WI38 (cell line): ENCODE results near the gene XRCC5.
"Not testable (repeated sequence)": the region's sequence is repeated elsewhere in the genome, so short reads cannot be mapped to it uniquely, and the experiment has no call there.

ENCODE experiments used
- H3K4me3 ChIP-seq: 2 replicates; pipeline ENCODE4 v1.5.1; 2011; ENCODE audit warnings: low read depth, mild to moderate bottlenecking, control low read depth, low read length
- TF ChIP-seq, protein P1 (sequence below): IDR thresholded peaks from 2 replicates; pipeline ENCODE4 v1.5.1; 2012; ENCODE audit warnings: low read depth, mild to moderate bottlenecking, control low read depth, low read length

The XRCC5 gene

GRCh38 chr2:216072473-216072872 is 36.7 kb upstream of the XRCC5 start:
- H3K4me3 ChIP-seq = no peak overlapping the region
- TF ChIP-seq, protein P1, sequence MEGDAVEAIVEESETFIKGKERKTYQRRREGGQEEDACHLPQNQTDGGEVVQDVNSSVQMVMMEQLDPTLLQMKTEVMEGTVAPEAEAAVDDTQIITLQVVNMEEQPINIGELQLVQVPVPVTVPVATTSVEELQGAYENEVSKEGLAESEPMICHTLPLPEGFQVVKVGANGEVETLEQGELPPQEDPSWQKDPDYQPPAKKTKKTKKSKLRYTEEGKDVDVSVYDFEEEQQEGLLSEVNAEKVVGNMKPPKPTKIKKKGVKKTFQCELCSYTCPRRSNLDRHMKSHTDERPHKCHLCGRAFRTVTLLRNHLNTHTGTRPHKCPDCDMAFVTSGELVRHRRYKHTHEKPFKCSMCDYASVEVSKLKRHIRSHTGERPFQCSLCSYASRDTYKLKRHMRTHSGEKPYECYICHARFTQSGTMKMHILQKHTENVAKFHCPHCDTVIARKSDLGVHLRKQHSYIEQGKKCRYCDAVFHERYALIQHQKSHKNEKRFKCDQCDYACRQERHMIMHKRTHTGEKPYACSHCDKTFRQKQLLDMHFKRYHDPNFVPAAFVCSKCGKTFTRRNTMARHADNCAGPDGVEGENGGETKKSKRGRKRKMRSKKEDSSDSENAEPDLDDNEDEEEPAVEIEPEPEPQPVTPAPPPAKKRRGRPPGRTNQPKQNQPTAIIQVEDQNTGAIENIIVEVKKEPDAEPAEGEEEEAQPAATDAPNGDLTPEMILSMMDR = no peak

- TF ChIP-seq, protein P1 = no peak
- no peak overlapping the region for H3K4me3 ChIP-seq
These were observed 35.4 kb upstream of the XRCC5 start for GRCh38 chr2:216073773-216074172.

DNA sequence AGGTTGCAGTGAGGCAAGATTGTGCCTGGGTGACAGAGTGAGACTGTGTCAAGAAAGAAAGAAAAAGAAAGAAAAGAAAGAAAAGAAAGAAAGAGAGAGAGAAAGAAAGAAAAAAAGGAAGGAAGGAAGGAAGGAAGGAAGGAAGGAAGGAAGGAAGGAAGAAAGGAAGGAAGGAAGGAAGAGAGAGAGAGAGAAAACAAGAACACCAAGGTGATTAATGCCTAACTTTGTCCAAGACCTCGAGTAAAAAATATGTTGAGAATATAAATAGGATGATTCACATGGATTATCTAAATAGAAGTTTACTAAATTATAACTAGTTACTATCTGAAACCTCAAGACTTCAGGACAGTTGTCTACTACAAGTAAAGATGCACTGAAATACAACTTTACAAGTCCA is 34.8 kb upstream of the XRCC5 start:
- H3K4me3 ChIP-seq = no peak overlapping the region
- TF ChIP-seq, protein P1 = no peak

DNA sequence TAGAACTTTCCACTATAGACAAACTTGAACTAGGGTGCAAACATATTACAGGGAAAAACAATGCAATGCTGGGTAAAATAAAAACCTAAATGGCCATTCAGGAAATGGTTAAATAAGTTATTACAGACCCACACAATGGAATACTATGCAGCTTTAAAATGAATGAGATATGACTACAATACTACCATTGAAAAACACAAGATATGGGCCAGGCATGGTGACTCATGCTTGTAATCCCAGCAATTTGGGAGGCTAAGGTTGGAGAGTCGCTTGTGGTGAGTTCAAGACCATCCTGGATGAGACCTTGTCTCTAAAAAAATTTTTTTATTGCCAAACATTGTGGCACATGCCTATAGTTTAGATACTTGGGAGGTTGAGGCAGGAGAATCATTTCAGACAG is 34.4 kb upstream of the XRCC5 start:
- TF ChIP-seq, protein P1 = no peak
- no peak overlapping the region for H3K4me3 ChIP-seq

DNA sequence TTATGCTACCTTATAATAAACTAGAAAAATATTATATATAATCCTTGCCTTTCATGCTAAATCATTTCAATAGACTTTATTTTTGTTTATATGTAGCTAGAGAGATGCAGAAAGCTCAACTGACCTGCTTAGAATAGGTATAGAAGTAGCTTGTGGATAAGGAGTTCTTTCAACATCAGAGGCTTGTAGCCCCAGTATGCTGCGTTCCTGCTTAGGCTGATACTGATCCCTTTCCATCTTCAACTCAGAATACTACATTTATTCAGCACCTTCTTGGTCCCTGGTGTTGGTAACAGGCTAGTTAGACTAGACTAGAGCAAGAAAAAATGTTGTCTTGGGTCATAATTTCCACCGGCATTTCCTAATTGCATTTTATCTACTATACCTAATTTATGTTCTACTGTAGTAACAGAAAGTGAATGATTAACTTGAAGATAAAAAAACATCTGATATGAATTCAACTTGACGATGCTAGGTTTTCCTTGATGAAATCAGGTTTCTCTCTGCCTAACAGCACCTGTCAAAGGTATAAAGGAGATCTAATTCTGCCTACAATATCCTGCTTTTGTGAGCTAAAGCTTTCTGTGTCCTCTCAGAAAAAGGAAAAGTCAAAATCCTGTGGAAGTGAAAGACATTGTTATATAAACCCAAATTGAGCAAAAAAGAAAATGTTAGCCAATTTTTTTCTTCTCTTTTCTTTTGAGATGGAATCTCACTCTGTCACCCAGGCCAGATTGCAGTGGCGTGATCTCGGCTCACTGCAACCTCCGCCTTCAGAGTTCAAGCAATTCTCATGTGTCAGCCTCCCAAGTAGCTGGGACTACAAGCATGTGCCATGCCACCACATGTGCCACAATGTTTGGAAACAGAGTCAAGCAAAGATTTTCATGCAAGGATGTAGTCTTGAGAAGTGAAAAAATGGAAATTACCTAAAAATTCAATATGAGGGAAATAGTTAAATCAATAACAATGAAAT is 33.4 kb upstream of the XRCC5 start:
- TF ChIP-seq, protein P1 = no peak
- no peak overlapping the region for H3K4me3 ChIP-seq

DNA sequence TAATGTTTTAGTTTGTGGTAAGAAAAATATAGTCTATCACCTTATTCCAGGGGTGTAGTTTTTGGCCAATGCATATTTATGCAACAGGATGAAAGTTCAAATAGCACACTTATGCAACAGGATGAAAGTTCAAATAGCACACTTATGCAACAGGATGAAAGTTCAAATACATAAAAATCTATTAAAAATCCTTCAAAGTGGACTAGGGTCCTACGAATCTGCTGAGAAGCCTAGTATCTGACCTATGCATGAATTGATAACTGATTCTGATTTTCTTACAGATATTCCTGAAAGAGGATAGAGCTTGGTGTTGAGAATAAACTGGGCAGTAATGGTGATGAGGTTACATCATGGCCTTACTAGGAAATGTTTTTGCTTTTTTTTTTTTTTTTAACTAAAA is 30.4 kb upstream of the XRCC5 start:
- TF ChIP-seq, protein P1 = no peak
- H3K4me3 ChIP-seq = no peak overlapping the region

- H3K4me3 ChIP-seq = not testable (repeated sequence)
These were observed 29.1 kb upstream of the XRCC5 start for GRCh38 chr2:216080048-216080447.
